KMS-11 (cell line): ENCODE measurements around the gene MYH11.
"Not testable (repeated sequence)": the region's sequence is repeated elsewhere in the genome, so short reads cannot be mapped to it uniquely, and the experiment has no call there.

ENCODE experiments used
- H2AFZ ChIP-seq: fragments of 200-600 bp; sonication (generic); 2 replicates; pipeline ENCODE4 v1.6.1; 2016; ENCODE audit warnings: antibody characterized with exemption, mixed run types, low read depth
- H3K27ac ChIP-seq: fragments of 200-600 bp; sonication (generic); 2 replicates; pipeline ENCODE4 v1.6.1; 2016; ENCODE audit warnings: mild to moderate bottlenecking, mixed run types
- H3K27me3 ChIP-seq: fragments of 200-600 bp; sonication (generic); 2 replicates; pipeline ENCODE4 v1.6.1; 2017; ENCODE audit warnings: mild to moderate bottlenecking, low read depth, mixed run types, moderate library complexity; ENCODE audit not compliant: insufficient read depth
- H3K36me3 ChIP-seq: fragments of 200-600 bp; sonication (generic); 2 replicates; pipeline ENCODE4 v1.6.1; 2017; ENCODE audit warnings: mild to moderate bottlenecking, mixed run types; ENCODE audit not compliant: insufficient read depth
- H3K4me1 ChIP-seq: fragments of 200-600 bp; sonication (generic); 2 replicates; pipeline ENCODE4 v1.6.1; 2016; ENCODE audit warnings: mild to moderate bottlenecking, low read depth, mixed run types; ENCODE audit not compliant: poor library complexity, severe bottlenecking
- H3K4me2 ChIP-seq: fragments of 200-600 bp; sonication (generic); 2 replicates; pipeline ENCODE4 v1.7.0; 2016; ENCODE audit warnings: mild to moderate bottlenecking, mixed run types
- H3K4me3 ChIP-seq: fragments of 200-600 bp; sonication (generic); IDR thresholded peaks from 2 replicates; pipeline ENCODE4 v1.6.1; 2017; ENCODE audit warnings: low read depth, low read length, mixed read lengths; ENCODE audit not compliant: insufficient read depth
- H3K79me2 ChIP-seq: fragments of 200-600 bp; sonication (generic); 2 replicates; pipeline ENCODE4 v1.6.1; 2016; ENCODE audit warnings: low read depth, mixed run types; ENCODE audit not compliant: insufficient read depth
- H3K9ac ChIP-seq: fragments of 200-600 bp; sonication (generic); 2 replicates; pipeline ENCODE4 v1.6.1; 2016; ENCODE audit warnings: mild to moderate bottlenecking, mixed run types
- H4K20me1 ChIP-seq: fragments of 200-600 bp; sonication (generic); 2 replicates; pipeline ENCODE4 v1.6.1; 2016; ENCODE audit warnings: mild to moderate bottlenecking, mixed run types; ENCODE audit not compliant: insufficient read depth
- TF ChIP-seq, protein P1 (sequence below): fragments of 200-600 bp; sonication (generic); conservative IDR thresholded peaks from 2 replicates; pipeline ENCODE4 v1.6.1; 2017; ENCODE audit warnings: low read depth, mild to moderate bottlenecking, antibody characterized with exemption, low read length, moderate library complexity, mixed read lengths

MYH11 gene

DNA sequence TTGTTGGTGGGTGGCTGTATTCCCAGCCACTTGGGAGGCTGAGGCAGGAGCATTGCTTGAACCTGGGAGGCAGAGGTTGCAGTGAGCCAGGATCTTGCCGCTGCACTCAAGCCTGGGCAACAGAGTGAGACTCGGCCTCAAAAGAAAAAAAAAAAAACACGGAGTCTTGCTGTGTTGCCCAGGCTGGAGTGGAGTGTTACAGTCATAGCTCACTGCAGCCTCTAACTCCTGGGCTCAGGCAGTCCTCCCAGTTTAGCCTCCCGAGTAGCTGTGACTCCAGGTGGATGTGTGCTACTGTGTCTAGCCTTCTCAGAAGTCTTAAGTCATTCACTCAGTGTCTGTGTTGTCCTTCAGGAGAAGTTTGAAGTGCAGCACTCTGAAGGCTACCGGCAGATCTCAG is 179.4 kb downstream of the MYH11 start:
- Histone ChIP-seq H3K4me3 (no peak overlapping the region), H3K27ac (no peak overlapping the region), H3K36me3 (no peaks in the 10 kb centered on the region; the same call in 1 of the 2 replicates), H3K9ac (no peak overlapping the region), H3K4me1 (no peaks in the 10 kb centered on the region), H2AFZ (no peak overlapping the region), H3K4me2 (no peak overlapping the region), H3K27me3 (no peaks in the 10 kb centered on the region), H4K20me1 (no peaks in the 10 kb centered on the region), H3K79me2 (0 out of 2 replicates have a peak, but pooled peaks cover 4% of the 10 kb centered on the region)
- TF ChIP-seq, protein P1, sequence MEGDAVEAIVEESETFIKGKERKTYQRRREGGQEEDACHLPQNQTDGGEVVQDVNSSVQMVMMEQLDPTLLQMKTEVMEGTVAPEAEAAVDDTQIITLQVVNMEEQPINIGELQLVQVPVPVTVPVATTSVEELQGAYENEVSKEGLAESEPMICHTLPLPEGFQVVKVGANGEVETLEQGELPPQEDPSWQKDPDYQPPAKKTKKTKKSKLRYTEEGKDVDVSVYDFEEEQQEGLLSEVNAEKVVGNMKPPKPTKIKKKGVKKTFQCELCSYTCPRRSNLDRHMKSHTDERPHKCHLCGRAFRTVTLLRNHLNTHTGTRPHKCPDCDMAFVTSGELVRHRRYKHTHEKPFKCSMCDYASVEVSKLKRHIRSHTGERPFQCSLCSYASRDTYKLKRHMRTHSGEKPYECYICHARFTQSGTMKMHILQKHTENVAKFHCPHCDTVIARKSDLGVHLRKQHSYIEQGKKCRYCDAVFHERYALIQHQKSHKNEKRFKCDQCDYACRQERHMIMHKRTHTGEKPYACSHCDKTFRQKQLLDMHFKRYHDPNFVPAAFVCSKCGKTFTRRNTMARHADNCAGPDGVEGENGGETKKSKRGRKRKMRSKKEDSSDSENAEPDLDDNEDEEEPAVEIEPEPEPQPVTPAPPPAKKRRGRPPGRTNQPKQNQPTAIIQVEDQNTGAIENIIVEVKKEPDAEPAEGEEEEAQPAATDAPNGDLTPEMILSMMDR: no peak

DNA sequence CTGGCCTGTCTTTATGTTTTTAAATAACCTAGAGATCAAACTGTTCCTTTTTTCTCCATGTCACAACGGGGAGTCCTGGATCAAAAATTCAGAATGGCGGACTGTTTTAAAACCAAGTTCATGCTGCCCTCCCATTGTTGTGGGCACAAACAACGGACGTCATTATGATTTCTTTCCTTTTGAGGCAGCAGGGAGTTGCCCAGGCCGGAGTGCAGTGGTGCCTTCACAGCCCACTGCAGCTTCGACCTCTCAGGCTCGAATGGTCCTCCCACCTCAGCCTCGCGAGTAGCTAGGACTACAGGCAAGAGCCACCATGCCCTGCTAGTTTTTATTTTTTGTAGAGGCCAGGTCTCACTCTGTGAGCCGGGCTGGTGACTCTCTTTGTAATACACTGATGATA is 180.3 kb downstream of the MYH11 start:
- Histone ChIP-seq H3K27me3 (no peaks in the 10 kb centered on the region), H4K20me1 (no peaks in the 10 kb centered on the region), H3K79me2 (0 out of 2 replicates have a peak, but pooled peaks cover 4% of the 10 kb centered on the region), H3K4me3 (no peak overlapping the region), H3K9ac (no peak overlapping the region), H3K4me2 (no peak overlapping the region), H3K4me1 (no peaks in the 10 kb centered on the region), H3K27ac (no peak overlapping the region), H3K36me3 (no peaks in the 10 kb centered on the region; the same call in 1 of the 2 replicates), H2AFZ (no peak overlapping the region)
- TF ChIP-seq, protein P1: no peak

DNA sequence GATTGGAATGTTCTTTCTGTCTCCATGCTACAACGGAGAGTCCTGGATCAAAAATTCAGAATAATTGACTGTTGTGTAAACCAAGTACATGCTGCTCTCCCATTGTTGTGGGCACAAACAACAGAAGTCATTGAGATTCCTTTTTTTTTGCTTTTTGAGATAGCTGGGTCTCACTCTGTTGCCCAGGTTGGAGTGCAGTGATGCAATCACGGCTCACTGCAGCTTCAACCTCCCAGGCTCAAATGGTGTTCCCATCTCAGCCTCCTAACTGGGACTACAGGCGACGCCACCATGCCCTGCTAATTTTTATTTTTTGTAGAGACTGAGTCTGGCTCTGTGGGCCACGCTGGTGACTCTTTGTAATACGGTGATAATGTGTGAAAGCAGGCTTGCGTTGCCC is 182.3 kb downstream of the MYH11 start:
- H3K36me3 ChIP-seq: no peaks in the 10 kb centered on the region; the same call in 1 of the 2 replicates
- no peak overlapping the region for H3K9ac ChIP-seq
- TF ChIP-seq, protein P1: no peak
- H4K20me1 ChIP-seq: no peaks in the 10 kb centered on the region
- H3K27me3 ChIP-seq: no peaks in the 10 kb centered on the region
- H3K27ac ChIP-seq: no peak overlapping the region
- no peak overlapping the region for H2AFZ ChIP-seq
- H3K4me2 ChIP-seq: no peak overlapping the region
- H3K4me3 ChIP-seq: no peak overlapping the region
- H3K4me1 ChIP-seq: no peaks in the 10 kb centered on the region
- 0 out of 2 replicates have a peak, but pooled peaks cover 4% of the 10 kb centered on the region for H3K79me2 ChIP-seq

DNA sequence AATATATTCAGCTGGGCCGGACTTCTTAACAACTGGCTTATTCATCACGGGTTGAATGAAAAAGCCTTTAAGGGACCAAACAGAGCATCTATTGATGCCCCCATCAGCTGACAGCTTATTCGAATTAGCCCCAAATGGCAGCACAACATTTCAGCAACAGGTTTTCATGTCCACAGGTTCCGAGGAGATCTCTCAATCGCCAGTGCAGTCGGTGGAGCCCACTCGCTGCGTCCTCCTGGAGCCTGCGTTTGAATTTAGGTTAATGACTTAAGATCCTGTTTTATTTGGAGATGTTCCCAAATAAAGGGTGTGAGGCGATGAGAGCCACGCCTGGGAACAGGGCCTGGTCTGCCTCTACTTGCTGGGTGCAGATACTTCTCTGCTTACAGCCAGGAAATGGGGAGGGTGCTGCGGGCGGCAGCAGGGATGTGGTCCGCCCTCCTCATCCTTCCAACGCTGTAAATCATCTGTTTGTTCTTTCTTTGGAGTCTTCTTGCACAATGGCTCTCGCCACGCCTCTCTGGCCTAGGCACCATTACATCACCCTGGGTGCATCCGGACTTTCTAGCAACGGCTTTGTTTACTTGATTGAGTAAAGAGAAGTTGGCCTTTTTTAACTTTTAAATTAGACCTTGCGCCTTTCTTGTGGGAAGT is 184.2 kb downstream of the MYH11 start:
- no peaks in the 10 kb centered on the region for H3K27me3 ChIP-seq
- H3K27ac ChIP-seq: no peak overlapping the region
- TF ChIP-seq, protein P1: no peak
- no peaks in the 10 kb centered on the region for H4K20me1 ChIP-seq
- H3K4me1 ChIP-seq: no peaks in the 10 kb centered on the region
- no peak overlapping the region for H3K9ac ChIP-seq
- H2AFZ ChIP-seq: no peak overlapping the region
- H3K4me2 ChIP-seq: no peak overlapping the region
- H3K79me2 ChIP-seq: 0 out of 2 replicates have a peak, but pooled peaks cover 4% of the 10 kb centered on the region
- H3K36me3 ChIP-seq: no peaks in the 10 kb centered on the region
- H3K4me3 ChIP-seq: no peak overlapping the region

DNA sequence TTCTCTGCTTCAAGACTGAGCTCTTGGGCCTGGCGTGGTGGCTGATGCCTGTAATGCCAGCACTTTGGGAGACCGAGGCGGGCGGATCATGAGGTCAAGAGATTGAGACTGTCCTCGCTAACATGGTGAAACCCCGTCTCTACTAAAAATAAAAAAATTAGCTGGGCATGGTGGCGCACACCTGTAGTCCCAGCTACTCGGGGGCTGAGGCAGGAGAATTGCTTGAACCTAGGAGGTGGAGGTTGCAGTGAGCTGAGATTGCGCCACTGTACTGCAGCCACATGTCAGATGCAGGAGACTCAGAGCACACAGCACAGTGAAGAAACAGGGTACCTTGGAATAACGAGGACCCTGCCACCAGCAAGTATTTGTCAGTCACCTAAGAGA is 184.7 kb downstream of the MYH11 start:
- not testable (repeated sequence) for H2AFZ ChIP-seq, H3K27me3 ChIP-seq, H3K4me3 ChIP-seq, H3K79me2 ChIP-seq, H4K20me1 ChIP-seq, H3K27ac ChIP-seq, H3K36me3 ChIP-seq, H3K9ac ChIP-seq, H3K4me1 ChIP-seq, H3K4me2 ChIP-seq
